PC-3 (cell line): Measurements from ENCODE around the gene CPD. TPM values are rescaled to one million over a fixed set of nuclear protein-coding genes. Genes with fewer than 3 reads are reported as not detected.
"Not testable (repeated sequence)": the region's sequence is repeated elsewhere in the genome, so short reads cannot be mapped to it uniquely, and the experiment has no call there.

Experiments
- ATAC-seq: fragments of 200-7000 bp; cut with Tn5 transposase; 2 replicates; pipeline ENCODE4 v1.9.1; 2020; ENCODE audit warnings: mild to moderate bottlenecking, moderate library complexity
- BruUV-seq: library from RNA; stranded (reverse); fragments of 400-500 nt; replicated peaks from 2 replicates; lab custom pipeline; 2021; lab: Mats Ljungman, UMichigan
- CTCF ChIA-PET: fragments of 300-600 bp; sonication (Branson Sonifier 250); formaldehyde crosslinking; loops from one replicate; lab custom pipeline; 2022; ENCODE audit warnings: antibody characterized with exemption; lab: Charles Lee
- POLR2A ChIA-PET: fragments of 300-600 bp; sonication (Branson Sonifier 250); formaldehyde crosslinking; loops from one replicate; lab custom pipeline; 2022; ENCODE audit warnings: antibody characterized with exemption; ENCODE audit not compliant: unreplicated experiment; lab: Charles Lee
- DNase-seq: peaks from one replicate; pipeline ENCODE4 v3.0.0-alpha.2; 2015
- H2AFZ ChIP-seq: fragments of 300-600 bp; sonication (generic); 2 replicates; pipeline ENCODE4 v1.6.0; 2016; ENCODE audit warnings: antibody characterized with exemption, low read length
- H3F3A ChIP-seq: fragments of 300-600 bp; sonication (generic); one replicate; pipeline ENCODE4 v1.6.0; 2017; ENCODE audit warnings: antibody characterized with exemption, low read length, control low read depth, mild to moderate bottlenecking; ENCODE audit not compliant: unreplicated experiment
- H3K27ac ChIP-seq: fragments of 300-600 bp; sonication (generic); 2 replicates; pipeline ENCODE4 v1.5.1; 2016; ENCODE audit warnings: mild to moderate bottlenecking, low read length
- H3K27me3 ChIP-seq: fragments of 300-600 bp; sonication (generic); 2 replicates; pipeline ENCODE4 v1.6.1; 2016; ENCODE audit warnings: low read length, mixed read lengths
- H3K36me3 ChIP-seq: fragments of 300-600 bp; sonication (generic); 2 replicates; pipeline ENCODE4 v1.6.1; 2016; ENCODE audit warnings: low read depth, mixed run types, low read length, mixed read lengths
- H3K4me1 ChIP-seq: fragments of 300-600 bp; sonication (generic); 2 replicates; pipeline ENCODE4 v1.5.1; 2016; ENCODE audit warnings: low read length; ENCODE audit not compliant: insufficient read depth
- H3K4me2 ChIP-seq: fragments of 300-600 bp; sonication (generic); 2 replicates; pipeline ENCODE4 v1.6.0; 2016; ENCODE audit warnings: low read length
- H3K4me3 ChIP-seq: fragments of 300-600 bp; sonication (generic); 2 replicates; pipeline ENCODE4 v1.5.1; 2016; ENCODE audit warnings: mild to moderate bottlenecking, low read length, mixed read lengths
- H3K79me2 ChIP-seq: fragments of 300-600 bp; sonication (generic); 2 replicates; pipeline ENCODE4 v1.6.1; 2017; ENCODE audit warnings: low read length, mixed read lengths
- H3K9ac ChIP-seq: fragments of 300-600 bp; sonication (generic); 2 replicates; pipeline ENCODE4 v1.6.0; 2016; ENCODE audit warnings: mild to moderate bottlenecking, low read length
- H3K9me2 ChIP-seq: fragments of 300-600 bp; sonication (generic); replicated peaks from 2 replicates; pipeline ENCODE4 v1.6.1; 2016; ENCODE audit warnings: mixed run types, low read length, mixed read lengths
- H3K9me3 ChIP-seq: fragments of 300-600 bp; sonication (generic); 2 replicates; pipeline ENCODE4 v1.6.1; 2016; ENCODE audit warnings: low read length, mixed read lengths
- H4K20me1 ChIP-seq: fragments of 300-600 bp; sonication (generic); 2 replicates; pipeline ENCODE4 v1.6.1; 2016; ENCODE audit warnings: low read length, mixed read lengths
- CTCF ChIP-seq: fragments of 300-600 bp; sonication (generic); conservative IDR thresholded peaks from 2 replicates; pipeline ENCODE4 v1.5.1; 2017; ENCODE audit warnings: antibody characterized with exemption, low read depth, mild to moderate bottlenecking, low read length
- EZH2 ChIP-seq: fragments of 300-600 bp; sonication (generic); IDR thresholded peaks from one replicate; pipeline ENCODE4 v1.6.1; 2017; ENCODE audit warnings: antibody characterized with exemption, mild to moderate bottlenecking, low read length; ENCODE audit not compliant: unreplicated experiment
- EZH2phosphoT487 ChIP-seq: fragments of 300-600 bp; sonication (generic); IDR thresholded peaks from 2 replicates; pipeline ENCODE4 v1.6.1; 2018; ENCODE audit warnings: mild to moderate bottlenecking, antibody characterized with exemption, low read length, borderline replicate concordance
- intact Hi-C: fragments of 100-400 bp; cut with micrococcal nuclease; formaldehyde crosslinking; loops from 2 replicates; pipeline ENCODE4 v1.9.0; 2023
- total RNA-seq: library from RNA; depleted of rRNA; stranded (reverse); fragments of >200 nt; gene quantifications from 2 replicates; pipeline ENCODE4 v1.2.3, GENCODE V29; 2014

CPD gene
- total RNA-seq, 1 experiment from 2014 or later: 30.9 TPM

GRCh38 chr17:30340801-30341356, 37.8 kb upstream of the CPD start:
- no peak overlapping the region for H3K9ac ChIP-seq
- H3K9me3 ChIP-seq: no peaks in the 10 kb centered on the region
- peaks cover 4% of the 10 kb centered on the region for H3F3A ChIP-seq
- H3K27me3 ChIP-seq: no peaks in the 10 kb centered on the region
- TF ChIP-seq EZH2: no peak
- TF ChIP-seq CTCF: no peak
- TF ChIP-seq EZH2phosphoT487: no peak
- ChIA-PET CTCF (interaction anchor here (0.5 to 0.6 kb wide), 3 partner anchors 14 to 563 kb away, joined by 3 to 8 read pairs (median 4); no protein-coding TSS in a partner anchor), POLR2A (no interaction called here)
- ATAC-seq (no peak), DNase-seq (peak; percentile 17)
- H2AFZ ChIP-seq: peak overlapping the region; percentile 42; the same call in 1 of the 2 replicates
- no peaks in the 10 kb centered on the region; the same call in 1 of the 2 replicates for H3K36me3 ChIP-seq
- no peaks in the 10 kb centered on the region for H3K79me2 ChIP-seq
- H3K4me2 ChIP-seq: peak overlapping the region; percentile 41
- no peaks in the 10 kb centered on the region for H4K20me1 ChIP-seq
- intact Hi-C loops: loop anchor here (1.0 to 2.0 kb wide), 3 partner anchors 30 to 136 kb away; partner anchors contain the start of gene GOSR1
- no peak overlapping the region for H3K27ac ChIP-seq
- BruUV-seq: no TSS peak
- H3K4me3 ChIP-seq: no peak overlapping the region
- H3K9me2 ChIP-seq: no peaks in the 10 kb centered on the region
- H3K4me1 ChIP-seq: peaks cover 31% of the 10 kb centered on the region

- no peak for ATAC-seq
- peaks cover 4% of the 10 kb centered on the region for H3F3A ChIP-seq
- TF ChIP-seq EZH2phosphoT487 (no peak), EZH2 (no peak), CTCF (no peak)
- ChIA-PET CTCF (no interaction called here), POLR2A (no interaction called here)
- H3K4me3 ChIP-seq: no peak overlapping the region
- H3K36me3 ChIP-seq: no peaks in the 10 kb centered on the region
- no peak for DNase-seq
- no peaks in the 10 kb centered on the region for H3K79me2 ChIP-seq
- peaks cover 37% of the 10 kb centered on the region for H3K4me1 ChIP-seq
- intact Hi-C loops: loop anchor here (2.0 kb wide), 1 partner anchor 29 kb away; no protein-coding TSS in a partner anchor
- no peaks in the 10 kb centered on the region for H3K9me2 ChIP-seq
- H2AFZ ChIP-seq: no peak overlapping the region
- H3K9ac ChIP-seq: no peak overlapping the region
- no peaks in the 10 kb centered on the region for H3K27me3 ChIP-seq
- H4K20me1 ChIP-seq: no peaks in the 10 kb centered on the region
- no peak overlapping the region for H3K27ac ChIP-seq
- no peak overlapping the region for H3K4me2 ChIP-seq
- no peaks in the 10 kb centered on the region for H3K9me3 ChIP-seq
- BruUV-seq: no TSS peak
Observed at GRCh38 chr17:30341703-30342249, 37.0 kb upstream of the CPD start.

GRCh38 chr17:30343244-30343643, 35.5 kb upstream of the CPD start:
- H3K9me2 ChIP-seq, H3K36me3 ChIP-seq, H3F3A ChIP-seq, H2AFZ ChIP-seq, H3K27ac ChIP-seq, H3K9me3 ChIP-seq, H3K4me2 ChIP-seq, H3K4me3 ChIP-seq, intact Hi-C loops, DNase-seq, ATAC-seq, POLR2A ChIA-PET, H3K79me2 ChIP-seq, H3K27me3 ChIP-seq, CTCF ChIA-PET, BruUV-seq, H3K9ac ChIP-seq, H4K20me1 ChIP-seq: not testable (repeated sequence)
- peaks cover 37% of the 10 kb centered on the region for H3K4me1 ChIP-seq
